Smooth muscle cell (in vitro differentiated cells): ENCODE results near the gene DHRS9. TPM values are rescaled to one million over a fixed set of nuclear protein-coding genes. Genes with fewer than 3 reads are reported as not detected.

Source experiments
- DNase-seq: peaks from one replicate; lab custom pipeline; 2025; ENCODE audit not compliant: unreplicated experiment; lab: John Stamatoyannopoulos, UW
- H2AFZ ChIP-seq: fragments of 200-600 bp; sonication (generic); 2 replicates; pipeline ENCODE4 v1.6.0; 2016; ENCODE audit warnings: antibody characterized with exemption, low read depth, mild to moderate bottlenecking
- H3F3A ChIP-seq: fragments of 200-600 bp; sonication (generic); 2 replicates; pipeline ENCODE4 v1.6.0; 2017; ENCODE audit warnings: antibody characterized with exemption, low read depth
- H3K27ac ChIP-seq: fragments of 200-600 bp; sonication (generic); 2 replicates; pipeline ENCODE4 v1.5.1; 2016; ENCODE audit warnings: low read depth, mild to moderate bottlenecking
- H3K27me3 ChIP-seq: fragments of 200-600 bp; sonication (generic); 2 replicates; pipeline ENCODE4 v1.6.1; 2016; ENCODE audit warnings: low read depth, mild to moderate bottlenecking
- H3K36me3 ChIP-seq: fragments of 200-600 bp; sonication (generic); 2 replicates; pipeline ENCODE4 v1.5.1; 2016; ENCODE audit warnings: low read depth
- H3K4me1 ChIP-seq: fragments of 200-600 bp; sonication (generic); 2 replicates; pipeline ENCODE4 v1.5.1; 2016; ENCODE audit warnings: low read depth
- H3K4me2 ChIP-seq: fragments of 200-600 bp; sonication (generic); 2 replicates; pipeline ENCODE4 v1.6.0; 2016; ENCODE audit warnings: mild to moderate bottlenecking
- H3K4me3 ChIP-seq: fragments of 200-600 bp; sonication (generic); 2 replicates; pipeline ENCODE4 v1.5.1; 2016; ENCODE audit warnings: mild to moderate bottlenecking
- H3K79me2 ChIP-seq: fragments of 200-600 bp; sonication (generic); 2 replicates; pipeline ENCODE4 v1.6.0; 2016; ENCODE audit warnings: low read depth, mild to moderate bottlenecking
- H3K9ac ChIP-seq: fragments of 200-600 bp; sonication (generic); 2 replicates; pipeline ENCODE4 v1.6.0; 2016; ENCODE audit warnings: low read depth
- H3K9me3 ChIP-seq: fragments of 200-600 bp; sonication (generic); replicated peaks from 2 replicates; pipeline ENCODE4 v1.5.1; 2016; ENCODE audit warnings: low read depth
- H4K20me1 ChIP-seq: fragments of 200-600 bp; sonication (generic); 2 replicates; pipeline ENCODE4 v1.6.0; 2016; ENCODE audit warnings: low read depth
- CTCF ChIP-seq: fragments of 200-600 bp; sonication (generic); IDR thresholded peaks from 2 replicates; pipeline ENCODE4 v1.5.1; 2017; ENCODE audit warnings: borderline replicate concordance, mild to moderate bottlenecking, antibody characterized with exemption; ENCODE audit not compliant: insufficient read depth, poor library complexity, severe bottlenecking
- WGBS: methylation state at CpG from one replicate; pipeline ENCODE4 v1.1.7; 2016; ENCODE audit warnings: low lambda C conversion rate; 5-methylcytosine and 5-hydroxymethylcytosine counted together
- polyA plus RNA-seq: library from polyadenylated mRNA; unstranded; fragments of >200 nt; fragmentation: Nextera tagmentation; extraction: Ambion mirVana; gene quantifications from 2 replicates; pipeline ENCODE4 v1.2.1, GENCODE V29; 2016
- total RNA-seq: library from RNA; depleted of rRNA; stranded (reverse); fragments of >200 nt; gene quantifications from 2 replicates; pipeline ENCODE4 v1.2.3, GENCODE V29; 2014

The DHRS9 gene
- total and polyA plus RNA-seq, 2 experiments from 2014 or later, result 0.09 to 0.38 TPM

GRCh38 chr2:169139993-169140767, 70.8 kb downstream of the DHRS9 start:
- Histone ChIP-seq H4K20me1 (no peaks in the 10 kb centered on the region), H3K27me3 (no peaks in the 10 kb centered on the region), H3K79me2 (no peaks in the 10 kb centered on the region), H3K4me3 (no peak overlapping the region), H3K27ac (no peak overlapping the region), H3K4me1 (no peaks in the 10 kb centered on the region), H3K9me3 (no peaks in the 10 kb centered on the region), H3K4me2 (no peak overlapping the region), H3F3A (no peaks in the 10 kb centered on the region), H3K36me3 (no peaks in the 10 kb centered on the region), H3K9ac (no peak overlapping the region), H2AFZ (no peak overlapping the region)
- 59% methylated on average over 8 of the region's 8 CpGs for WGBS
- no peak for DNase-seq
- TF ChIP-seq CTCF, result no peak

- no peak overlapping the region for H3K9ac ChIP-seq
- no peak overlapping the region for H3K27ac ChIP-seq
- no peaks in the 10 kb centered on the region for H3K36me3 ChIP-seq
- no peaks in the 10 kb centered on the region for H4K20me1 ChIP-seq
- WGBS, result 28% methylated on average over 10 of the region's 10 CpGs
- H3K27me3 ChIP-seq, result no peaks in the 10 kb centered on the region
- no peaks in the 10 kb centered on the region for H3K9me3 ChIP-seq
- H2AFZ ChIP-seq, result no peak overlapping the region
- H3F3A ChIP-seq, result no peaks in the 10 kb centered on the region
- no peak overlapping the region for H3K4me3 ChIP-seq
- no peak overlapping the region for H3K4me2 ChIP-seq
- DNase-seq, result peak; percentile 8
- peak; percentile 71 for TF ChIP-seq CTCF
- no peaks in the 10 kb centered on the region for H3K79me2 ChIP-seq
- H3K4me1 ChIP-seq, result no peaks in the 10 kb centered on the region
These were observed 72.5 kb downstream of the DHRS9 start for GRCh38 chr2:169141713-169142352.

GRCh38 chr2:169143998-169144397, 74.6 kb downstream of the DHRS9 start:
- Histone ChIP-seq H3F3A (no peaks in the 10 kb centered on the region), H3K4me2 (no peak overlapping the region), H3K9ac (no peak overlapping the region), H2AFZ (no peak overlapping the region), H3K27ac (no peak overlapping the region), H3K4me1 (no peaks in the 10 kb centered on the region), H4K20me1 (no peaks in the 10 kb centered on the region), H3K9me3 (no peaks in the 10 kb centered on the region), H3K27me3 (no peaks in the 10 kb centered on the region), H3K79me2 (no peaks in the 10 kb centered on the region), H3K4me3 (no peak overlapping the region), H3K36me3 (no peaks in the 10 kb centered on the region)
- 82% methylated on average over 3 of the region's 3 CpGs for WGBS
- DNase-seq, result no peak
- no peak for TF ChIP-seq CTCF

Other genes with a start within 250 kb of the DHRS9 start
- 3.1 and 3.5 TPM in 2 replicates for gene SPC25, start 179.1 kb upstream of the DHRS9 start, total RNA-seq
- 4.2 and 7.7 TPM in 2 replicates for gene SPC25, start 179.1 kb upstream of the DHRS9 start, polyA plus RNA-seq
- gene G6PC2, start 168.3 kb upstream of the DHRS9 start, total RNA-seq, result not detected in 2 replicates
- not detected in 2 replicates for gene G6PC2, start 168.3 kb upstream of the DHRS9 start, polyA plus RNA-seq
- 0.04 TPM in 1 of 2 replicates, not detected in the other for gene ABCB11, start 38.2 kb upstream of the DHRS9 start, total RNA-seq
- gene ABCB11, start 38.2 kb upstream of the DHRS9 start, polyA plus RNA-seq, result 0.05 TPM in 1 of 2 replicates, not detected in the other